D341Med (cell line): ENCODE data around the gene FOXJ3.

Experiments
- DNase-seq: peaks from one replicate; pipeline ENCODE4 v3.0.0; 2012; ENCODE audit warnings: low spot score

Gene FOXJ3

GRCh38 chr1:42311138-42311537 is 23.9 kb downstream of the FOXJ3 start:
- no peak for DNase-seq

- DNase-seq = no peak
Observed at GRCh38 chr1:42306977-42307376, 28.1 kb downstream of the FOXJ3 start.

DNA sequence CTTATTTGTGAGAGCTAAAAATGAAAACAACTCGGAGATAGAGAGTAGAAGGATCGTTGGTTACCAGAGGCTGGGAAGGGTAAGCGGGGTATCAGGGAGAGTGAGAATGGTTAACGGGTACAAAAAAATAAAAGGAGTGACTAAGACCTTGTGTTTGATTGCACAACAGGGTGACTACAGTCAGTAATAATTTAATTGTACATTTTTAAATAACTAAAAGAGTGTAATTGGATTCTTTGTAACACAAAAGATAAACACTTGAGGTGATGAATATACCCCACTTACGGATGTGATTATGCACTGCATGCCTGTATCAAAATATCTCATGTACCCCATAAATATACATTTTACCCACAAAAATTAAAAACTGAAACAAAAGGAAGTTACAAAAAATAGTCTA is 29.4 kb downstream of the FOXJ3 start:
- DNase-seq = no peak

DNA sequence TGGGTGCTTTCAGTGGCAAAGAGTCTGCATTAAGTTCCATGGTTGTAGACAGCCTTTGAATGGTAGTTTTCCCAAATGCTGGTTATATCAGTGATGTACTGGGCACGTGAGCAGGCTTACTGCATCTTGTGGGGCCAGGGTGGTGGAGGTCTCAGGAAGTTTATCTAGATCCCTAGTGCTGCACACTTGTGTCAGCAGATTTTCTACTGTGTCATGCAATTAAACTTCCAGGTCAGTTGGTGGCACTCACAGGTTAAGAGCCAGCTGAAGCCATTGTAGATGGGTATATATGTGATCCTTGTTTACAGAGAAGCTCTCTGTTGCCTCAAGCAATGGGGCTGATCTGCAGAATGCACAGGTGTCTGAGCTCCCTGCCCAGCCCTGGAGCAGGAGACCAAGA is 33.0 kb downstream of the FOXJ3 start:
- no peak for DNase-seq

GRCh38 chr1:42298520-42298919 is 36.5 kb downstream of the FOXJ3 start:
- no peak for DNase-seq

GRCh38 chr1:42295816-42296215 is 39.2 kb downstream of the FOXJ3 start:
- DNase-seq = no peak

DNA sequence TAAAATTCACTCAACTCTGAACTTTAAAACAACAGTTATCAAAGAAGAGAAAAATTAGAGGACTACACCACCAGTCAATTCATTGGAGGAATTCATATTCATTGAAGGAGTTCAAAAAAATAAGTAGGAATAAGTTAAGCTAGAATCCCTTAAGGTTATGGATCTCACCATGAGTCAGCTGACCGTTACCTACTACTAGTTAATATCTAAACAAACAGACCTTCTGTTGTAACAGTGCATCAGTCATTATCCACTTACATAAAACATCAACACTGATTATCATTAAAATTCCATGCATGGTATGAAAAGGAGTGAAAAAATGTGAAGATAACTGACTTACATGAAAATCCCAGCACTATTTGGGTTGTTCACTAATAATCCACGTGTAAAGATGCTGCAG is 44.9 kb downstream of the FOXJ3 start:
- DNase-seq = no peak

DNA sequence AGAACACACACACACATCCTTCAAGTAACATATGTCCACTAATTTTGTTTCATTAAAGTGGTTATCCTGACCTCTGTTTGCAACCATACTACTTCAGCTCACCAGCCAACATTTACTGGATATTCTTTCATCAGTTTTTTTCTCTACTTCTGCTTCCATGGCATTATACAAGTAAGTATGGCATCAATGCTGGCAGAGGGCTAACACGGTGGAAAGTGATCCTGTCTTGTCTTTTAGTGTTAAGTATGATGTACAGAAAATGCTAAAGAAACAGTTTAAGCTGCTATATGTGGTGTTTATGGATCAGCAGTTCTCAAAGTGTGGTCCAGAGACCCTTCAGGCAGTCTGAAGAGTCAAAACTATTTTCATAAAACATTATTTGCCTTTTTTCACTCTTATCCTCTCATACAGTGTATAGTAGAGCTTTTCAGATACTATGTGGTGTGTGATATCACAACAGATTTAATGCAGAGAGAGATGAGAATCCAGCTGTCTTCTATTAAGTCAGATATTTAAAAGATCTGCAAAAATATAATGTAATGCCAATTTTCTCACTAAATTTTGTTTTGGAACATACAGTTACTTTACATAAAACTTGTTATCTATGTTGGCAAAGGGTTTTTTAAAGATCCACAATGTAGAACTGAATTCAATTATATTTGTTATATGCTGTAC is 46.6 kb downstream of the FOXJ3 start:
- DNase-seq = no peak

GRCh38 chr1:42282867-42283583 is 52.0 kb downstream of the FOXJ3 start:
- DNase-seq = no peak

DNA sequence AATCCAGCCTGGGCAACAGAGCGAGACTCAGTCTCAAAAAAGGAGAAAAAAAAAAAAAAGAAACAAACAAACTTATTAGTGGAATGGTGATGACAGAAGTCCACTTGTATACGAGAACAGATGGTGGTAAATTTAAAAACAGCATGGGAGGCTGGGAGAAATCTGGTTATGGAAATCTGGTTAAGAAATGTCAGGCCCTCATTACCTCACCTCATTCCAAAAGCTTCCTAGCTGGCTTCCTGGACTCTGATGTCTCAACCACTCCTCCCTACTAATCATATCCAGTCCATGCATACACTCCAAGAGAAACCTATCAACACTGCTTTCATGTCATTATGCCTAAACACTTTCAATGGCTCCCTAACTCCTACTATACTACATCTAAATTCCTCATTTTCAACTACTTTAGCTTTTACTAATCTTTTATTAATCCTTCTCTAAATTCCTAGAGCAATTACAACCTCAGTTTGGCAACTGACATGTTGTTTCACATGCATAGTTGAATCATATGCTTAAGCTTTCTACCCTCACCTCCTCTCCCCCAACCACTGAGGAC is 52.9 kb downstream of the FOXJ3 start:
- DNase-seq = no peak

- DNase-seq = no peak
Observed at GRCh38 chr1:42280821-42281220, 54.2 kb downstream of the FOXJ3 start.

DNA sequence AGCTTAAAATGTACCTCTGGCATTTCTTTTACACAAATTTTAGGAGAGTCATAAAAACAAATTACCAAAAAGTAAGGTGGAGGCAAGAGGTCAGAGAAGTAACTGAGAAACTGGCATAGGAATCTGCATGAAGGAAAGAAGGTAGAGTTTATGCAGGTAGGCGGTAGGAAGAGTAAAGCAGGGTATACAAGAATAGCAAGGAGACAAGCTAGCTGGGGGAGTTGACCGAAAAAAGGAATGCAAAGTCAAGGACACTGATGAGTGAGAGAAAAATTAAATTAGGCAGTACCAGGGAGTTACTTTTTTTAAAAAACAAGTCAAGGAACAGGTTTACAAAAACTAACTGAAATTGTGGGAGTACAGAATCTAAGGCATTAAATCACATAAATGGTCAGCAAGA is 56.0 kb downstream of the FOXJ3 start:
- DNase-seq = no peak

DNA sequence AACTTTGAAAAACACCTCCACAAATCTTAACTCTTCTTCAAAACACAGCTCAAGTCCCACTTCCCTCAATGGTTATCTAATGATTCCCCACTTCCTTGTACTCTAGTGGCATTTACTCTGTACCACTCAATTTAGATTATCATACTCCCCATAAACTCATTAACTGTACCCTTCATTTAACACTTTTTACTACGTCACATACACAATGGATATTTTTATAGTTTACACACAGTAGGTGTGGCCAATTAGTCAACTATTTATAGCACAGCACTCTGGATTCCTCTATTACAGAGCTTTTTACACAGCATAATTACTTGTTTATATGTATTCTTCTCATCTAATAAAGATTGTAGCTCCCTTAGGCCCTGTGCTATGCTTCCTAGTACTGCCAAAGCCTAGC is 62.1 kb downstream of the FOXJ3 start:
- no peak for DNase-seq

- no peak for DNase-seq
Observed at GRCh38 chr1:42267904-42268303, 67.1 kb downstream of the FOXJ3 start.

DNA sequence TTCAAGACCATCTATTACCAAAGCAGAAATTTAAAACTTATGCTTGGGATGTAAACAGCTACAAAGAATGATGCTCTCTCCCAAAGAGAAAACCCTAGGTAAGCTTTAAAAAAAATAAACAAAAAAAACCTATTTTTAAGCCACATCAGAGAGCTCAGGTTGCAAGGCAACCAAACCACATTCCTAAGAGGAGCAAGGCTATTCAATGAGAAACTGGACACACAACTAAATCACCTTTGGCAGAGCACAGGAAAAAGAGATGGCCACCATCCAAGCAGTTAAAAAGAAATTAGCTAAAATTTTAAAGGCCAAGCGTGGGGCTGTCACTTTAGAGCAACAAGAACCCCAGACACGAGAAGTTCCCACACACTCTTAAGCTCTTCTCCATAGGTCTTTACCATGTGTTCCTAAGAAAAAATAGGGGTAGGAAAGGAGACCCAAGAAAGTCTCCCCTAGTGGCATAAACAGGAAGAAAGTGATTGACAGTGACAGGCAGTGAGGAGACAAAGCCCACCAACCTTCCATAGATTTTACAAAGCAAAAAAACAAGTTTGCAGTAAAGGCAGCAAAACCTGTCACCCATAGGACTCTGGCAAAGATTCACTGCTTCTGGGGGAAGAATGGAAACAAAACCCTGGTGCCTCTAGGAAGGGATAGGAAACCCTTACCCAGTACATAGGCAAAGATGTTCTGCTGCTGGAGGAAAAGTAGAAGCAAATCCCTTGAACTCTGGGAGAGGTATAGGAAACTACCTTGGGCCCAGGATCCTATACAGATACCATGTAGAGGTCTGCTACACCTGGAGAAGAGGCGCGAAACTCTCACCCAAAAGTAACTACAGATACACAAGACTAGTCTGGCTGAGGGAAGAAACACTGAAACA is 68.5 kb downstream of the FOXJ3 start:
- no peak for DNase-seq

DNA sequence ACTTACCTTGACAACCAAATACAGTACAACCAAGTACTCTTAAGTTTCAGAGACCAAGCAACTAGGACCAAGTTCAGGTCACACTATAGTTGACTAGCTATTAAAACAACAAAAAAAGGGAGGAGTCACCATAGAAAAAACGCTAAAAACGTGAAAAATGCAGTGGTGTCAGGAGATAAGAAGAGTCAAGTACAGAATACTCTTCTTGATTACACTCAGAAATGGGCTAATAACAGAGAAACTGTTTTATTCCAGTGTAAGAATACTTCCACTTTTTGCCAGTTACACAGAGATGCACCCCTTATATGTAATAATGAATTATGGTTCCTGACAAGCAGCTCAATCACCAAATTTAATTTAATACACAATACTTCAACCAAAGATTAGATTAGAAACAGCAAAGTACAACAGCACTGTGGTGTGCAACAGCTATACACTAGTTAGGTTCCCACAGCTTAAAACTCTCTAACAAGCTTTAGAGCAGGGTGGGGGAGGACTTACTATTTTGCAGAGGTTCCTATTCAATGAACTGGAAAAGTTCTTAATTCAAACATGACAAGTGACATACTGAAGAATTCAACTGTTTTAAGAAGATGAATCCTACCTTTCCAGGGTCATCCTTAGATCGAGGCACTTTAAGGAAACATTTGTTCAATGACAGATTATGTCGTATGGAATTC is 70.4 kb downstream of the FOXJ3 start:
- DNase-seq = no peak

DNA sequence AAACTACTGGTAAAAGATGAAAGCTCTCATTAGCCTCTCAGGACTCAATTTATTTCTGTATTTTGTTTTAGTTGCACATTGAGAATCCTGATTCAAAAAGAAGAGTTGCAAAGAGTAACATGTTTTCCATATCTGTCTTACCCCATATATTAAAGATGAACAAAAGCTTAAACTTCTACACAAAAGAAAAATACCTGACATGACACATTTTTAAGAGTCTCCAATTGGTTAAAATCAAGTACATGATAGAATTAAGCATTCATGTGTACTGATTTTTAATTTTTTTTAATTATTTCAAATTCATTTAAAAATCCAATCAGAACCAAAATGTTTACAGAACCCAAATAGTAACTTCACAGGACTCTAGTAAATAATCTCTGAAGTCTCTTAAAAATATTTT is 72.0 kb downstream of the FOXJ3 start:
- DNase-seq = no peak

GRCh38 chr1:42260376-42261070 is 74.5 kb downstream of the FOXJ3 start:
- DNase-seq = no peak

- DNase-seq = peak; percentile 33
Observed at GRCh38 chr1:42259739-42260064, 75.3 kb downstream of the FOXJ3 start.

GRCh38 chr1:42259059-42259738 is 75.8 kb downstream of the FOXJ3 start:
- DNase-seq = peak; percentile 24

DNA sequence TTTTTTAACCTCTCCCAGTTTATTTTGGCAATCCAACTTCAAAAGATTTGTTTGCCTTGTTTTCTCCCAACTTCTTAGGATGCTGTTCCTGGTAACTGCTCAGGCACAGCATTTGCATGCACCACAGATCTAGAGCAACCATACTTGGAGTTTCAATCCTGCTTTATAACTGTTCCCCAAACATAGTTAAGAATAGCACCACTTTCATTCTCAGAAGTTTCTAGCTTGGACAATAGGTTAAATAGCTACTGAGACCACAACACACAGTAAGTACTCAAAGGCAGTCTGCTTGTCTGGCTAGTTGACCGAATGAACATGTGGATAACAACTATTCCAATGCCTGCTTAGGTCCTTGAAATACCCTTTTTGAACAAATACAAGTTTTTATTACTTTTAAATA is 76.8 kb downstream of the FOXJ3 start:
- DNase-seq = no peak
